Activated naive CD4-positive, alpha-beta T cell treated with anti-CD3 and anti-CD28 coated beads for 36 hours (primary cell): Measurements from ENCODE around the gene ZNF593OS. TPM values are rescaled to one million over a fixed set of nuclear protein-coding genes. Genes with fewer than 3 reads are reported as not detected.

Experiments
- CTCF ChIA-PET: fragments of 350-600 bp; sonication (Branson Sonifier 250); formaldehyde crosslinking; loops from one replicate; lab custom pipeline; 2021; ENCODE audit warnings: antibody characterized with exemption; lab: Charles Lee
- DNase-seq: peaks from one replicate; pipeline ENCODE4 v3.0.0-alpha.2; 2020
- H3K27ac Mint-ChIP-seq: one replicate; pipeline ENCODE4 v1.8.0; 2021; ENCODE audit warnings: mild to moderate bottlenecking, mixed read lengths
- H3K27me3 Mint-ChIP-seq: one replicate; pipeline ENCODE4 v1.8.0; 2021; ENCODE audit warnings: low read depth, mixed read lengths
- H3K36me3 Mint-ChIP-seq: one replicate; pipeline ENCODE4 v1.8.0; 2021; ENCODE audit warnings: low read depth, mixed read lengths
- H3K4me1 Mint-ChIP-seq: one replicate; pipeline ENCODE4 v1.8.0; 2021; ENCODE audit warnings: low read depth, mixed read lengths
- H3K4me3 Mint-ChIP-seq: one replicate; pipeline ENCODE4 v1.8.0; 2021; ENCODE audit warnings: mild to moderate bottlenecking, moderate library complexity, mixed read lengths
- H3K9me3 Mint-ChIP-seq: one replicate; pipeline ENCODE4 v1.8.0; 2021; ENCODE audit warnings: mixed read lengths
- intact Hi-C: fragments of 100-400 bp; cut with micrococcal nuclease; formaldehyde crosslinking; loops from one replicate; pipeline ENCODE4 v1.15.1; 2023
- total RNA-seq, 2 experiments: library from RNA; stranded (reverse); gene quantifications; one replicate each; pipeline ENCODE4 v1.2.3, GENCODE V29; 2021

Gene ZNF593OS
- total RNA-seq, 2 experiments from 2014 or later = not detected

GRCh38 chr1:26181586-26182382 lies 10.2 kb upstream of the ZNF593OS start:
- CTCF ChIA-PET = interaction anchor here (1.2 kb wide), 1 partner anchor 52 kb away, joined by 4 read pairs; the partner anchor contains the start of gene CEP85

GRCh38 chr1:26180010-26180506 lies 8.4 kb upstream of the ZNF593OS start:
- H3K4me3 Mint-ChIP-seq = no peak overlapping the region
- H3K36me3 Mint-ChIP-seq = no peaks in the 10 kb centered on the region

More at GRCh38 chr1:26181586-26182382, 10.2 kb upstream of the ZNF593OS start:
- H3K4me3 Mint-ChIP-seq = no peak overlapping the region
- peaks cover 3% of the 10 kb centered on the region for H3K4me1 Mint-ChIP-seq
- intact Hi-C loops = no loop called here
- H3K27ac Mint-ChIP-seq = no peak overlapping the region
- H3K27me3 Mint-ChIP-seq = no peaks in the 10 kb centered on the region
- no peaks in the 10 kb centered on the region for H3K9me3 Mint-ChIP-seq
- no peak for DNase-seq
- no peaks in the 10 kb centered on the region for H3K36me3 Mint-ChIP-seq

GRCh38 chr1:26177182-26177684 lies 5.6 kb upstream of the ZNF593OS start, which contains the start of gene CNKSR1:
TSS of gene CNKSR1 (plus strand) at chr1:26177491. CDS start at chr1:26177548, 57 bp downstream.
- H3K4me3 Mint-ChIP-seq = peak within 1 kb of the TSS; percentile 58
- CTCF ChIA-PET = interaction anchor here (0.6 to 1.5 kb wide), 3 partner anchors 32 to 244 kb away, joined by 3 to 5 read pairs (median 5); partner anchors contain the start of gene CEP85
- intact Hi-C loops = no loop called here
- H3K27me3 Mint-ChIP-seq = no peaks in the 10 kb centered on the region
- H3K27ac Mint-ChIP-seq = no peak within 1 kb of the TSS
- H3K4me1 Mint-ChIP-seq = peaks cover 3% of the 10 kb centered on the region
- DNase-seq = no peak
- H3K36me3 Mint-ChIP-seq = no peaks in the 10 kb centered on the region
- no peaks in the 10 kb centered on the region for H3K9me3 Mint-ChIP-seq

More at GRCh38 chr1:26180010-26180506, 8.4 kb upstream of the ZNF593OS start:
- CTCF ChIA-PET = interaction anchor here (0.6 to 1.3 kb wide), 4 partner anchors 10 to 719 kb away, joined by 3 to 4 read pairs (median 4); no protein-coding TSS in a partner anchor
- Mint-ChIP-seq H3K27ac (no peak overlapping the region), H3K27me3 (no peaks in the 10 kb centered on the region), H3K4me1 (peaks cover 3% of the 10 kb centered on the region), H3K9me3 (no peaks in the 10 kb centered on the region)
- no peak for DNase-seq
- intact Hi-C loops = no loop called here

GRCh38 chr1:26175346-26175745 lies 3.7 kb upstream of the ZNF593OS start:
- H3K4me1 Mint-ChIP-seq = peaks cover 8% of the 10 kb centered on the region
- no peaks in the 10 kb centered on the region for H3K9me3 Mint-ChIP-seq
- no peak overlapping the region for H3K27ac Mint-ChIP-seq
- H3K27me3 Mint-ChIP-seq = no peaks in the 10 kb centered on the region
- intact Hi-C loops = no loop called here
- no peak for DNase-seq
- peaks cover 5% of the 10 kb centered on the region for H3K36me3 Mint-ChIP-seq
- CTCF ChIA-PET = interaction anchor here (1.5 kb wide), 1 partner anchor 12 kb away, joined by 3 read pairs; no protein-coding TSS in a partner anchor
- H3K4me3 Mint-ChIP-seq = no peak overlapping the region

GRCh38 chr1:26170472-26170821 lies 1.2 kb downstream of the ZNF593OS start:
- Mint-ChIP-seq H3K4me1 (peaks cover 8% of the 10 kb centered on the region), H3K27ac (peak overlapping the region; percentile 14), H3K4me3 (peak overlapping the region; percentile 78), H3K27me3 (no peaks in the 10 kb centered on the region), H3K9me3 (no peaks in the 10 kb centered on the region), H3K36me3 (peaks cover 5% of the 10 kb centered on the region)
- CTCF ChIA-PET = interaction anchor here (0.9 to 2.1 kb wide), 12 partner anchors 8 to 194 kb away, joined by 3 to 31 read pairs (median 4); partner anchors contain the start of gene CEP85
- no peak for DNase-seq
- intact Hi-C loops = no loop called here

GRCh38 chr1:26169669-26170471 lies 1.8 kb downstream of the ZNF593OS start, which contains the start of gene ZNF593:
TSS of gene ZNF593 (plus strand) at chr1:26169908. CDS start at chr1:26169984, 76 bp downstream.
- peaks cover 8% of the 10 kb centered on the region for H3K4me1 Mint-ChIP-seq
- peak within 1 kb of the TSS; percentile 60 for H3K27ac Mint-ChIP-seq
- no peaks in the 10 kb centered on the region for H3K9me3 Mint-ChIP-seq
- CTCF ChIA-PET = interaction anchor here (0.6 to 2.1 kb wide), 20 partner anchors 9 to 222 kb away, joined by 3 to 31 read pairs (median 3); partner anchors contain the start of gene CEP85
- intact Hi-C loops = loop anchor here (1.0 kb wide), 2 partner anchors 64 to 151 kb away; partner anchors contain the start of gene CEP85
- H3K36me3 Mint-ChIP-seq = peaks cover 5% of the 10 kb centered on the region
- DNase-seq = peak; percentile 89
- H3K27me3 Mint-ChIP-seq = no peaks in the 10 kb centered on the region
- H3K4me3 Mint-ChIP-seq = peak within 1 kb of the TSS; percentile 78

GRCh38 chr1:26169198-26169554 lies 2.5 kb downstream of the ZNF593OS start:
- peaks cover 5% of the 10 kb centered on the region for H3K36me3 Mint-ChIP-seq
- H3K4me3 Mint-ChIP-seq = peak overlapping the region; percentile 78
- no peaks in the 10 kb centered on the region for H3K9me3 Mint-ChIP-seq
- peaks cover 13% of the 10 kb centered on the region for H3K4me1 Mint-ChIP-seq
- intact Hi-C loops = loop anchor here (1.0 kb wide), 2 partner anchors 65 to 152 kb away; partner anchors contain the start of gene CEP85
- CTCF ChIA-PET = interaction anchor here (0.8 to 2.1 kb wide), 13 partner anchors 8 to 222 kb away, joined by 3 to 31 read pairs (median 4); partner anchors contain the start of gene CEP85
- no peak overlapping the region for H3K27ac Mint-ChIP-seq
- peaks cover 2% of the 10 kb centered on the region for H3K27me3 Mint-ChIP-seq
- no peak for DNase-seq

- peaks cover 5% of the 10 kb centered on the region for H3K36me3 Mint-ChIP-seq
- H3K4me3 Mint-ChIP-seq = peak within 1 kb of the TSS; percentile 78
- intact Hi-C loops = loop anchor here (1.0 kb wide), 2 partner anchors 66 to 153 kb away; partner anchors contain the start of gene CEP85
- DNase-seq = no peak
- no peaks in the 10 kb centered on the region for H3K9me3 Mint-ChIP-seq
- peaks cover 6% of the 10 kb centered on the region for H3K27me3 Mint-ChIP-seq
- CTCF ChIA-PET = interaction anchor here (0.8 to 2.1 kb wide), 6 partner anchors 10 to 223 kb away, joined by 3 to 31 read pairs (median 6); partner anchors contain the start of gene CEP85
- H3K27ac Mint-ChIP-seq = peak within 1 kb of the TSS; percentile 60
- peaks cover 15% of the 10 kb centered on the region for H3K4me1 Mint-ChIP-seq
Measured at GRCh38 chr1:26168410-26169197, 3.0 kb downstream of the ZNF593OS start, which contains the start of gene C1orf232. TSS of gene C1orf232 (minus strand) at chr1:26168963. CDS start at chr1:26168499, 464 bp downstream.

- DNase-seq = no peak
- no peak overlapping the region for H3K27ac Mint-ChIP-seq
- intact Hi-C loops = no loop called here
Measured at GRCh38 chr1:26166719-26167281, 4.8 kb downstream of the ZNF593OS start.

More at GRCh38 chr1:26166719-26167281, 4.8 kb downstream of the ZNF593OS start:
- peaks cover 16% of the 10 kb centered on the region for H3K27me3 Mint-ChIP-seq
- peaks cover 5% of the 10 kb centered on the region for H3K36me3 Mint-ChIP-seq
- CTCF ChIA-PET = interaction anchor here (1.3 kb wide), 1 partner anchor 67 kb away, joined by 6 read pairs; the partner anchor contains the start of gene CEP85
- no peak overlapping the region for H3K4me3 Mint-ChIP-seq
- no peaks in the 10 kb centered on the region for H3K9me3 Mint-ChIP-seq
- H3K4me1 Mint-ChIP-seq = peaks cover 21% of the 10 kb centered on the region
